Hematopoietic multipotent progenitor cell treated with erythropoietin and hydrocortisone succinate and interleukin-3 and kit ligand, for 15 days (in vitro differentiated cells): ENCODE data around the gene MVB12B.

Experiments used
- DNase-seq: peaks from one replicate; pipeline ENCODE4 v3.0.0-alpha.2; 2015; ENCODE audit warnings: low spot score

The MVB12B gene

GRCh38 chr9:126363847-126364671 is 37.4 kb downstream of the MVB12B start:
- DNase-seq = no peak

GRCh38 chr9:126365780-126366179 is 39.2 kb downstream of the MVB12B start:
- DNase-seq = no peak

- DNase-seq = no peak
Observed at GRCh38 chr9:126366366-126367011, 39.9 kb downstream of the MVB12B start.

- no peak for DNase-seq
Observed at GRCh38 chr9:126367139-126367538, 40.5 kb downstream of the MVB12B start.

GRCh38 chr9:126367616-126368015 is 41.0 kb downstream of the MVB12B start:
- DNase-seq = no peak

- no peak for DNase-seq
Observed at GRCh38 chr9:126368020-126368419, 41.4 kb downstream of the MVB12B start.

- DNase-seq = no peak
Observed at GRCh38 chr9:126371007-126371870, 44.6 kb downstream of the MVB12B start.

GRCh38 chr9:126372716-126373115 is 46.1 kb downstream of the MVB12B start:
- DNase-seq = no peak

GRCh38 chr9:126373241-126373640 is 46.6 kb downstream of the MVB12B start:
- no peak for DNase-seq

- no peak for DNase-seq
Observed at GRCh38 chr9:126374366-126374781, 47.7 kb downstream of the MVB12B start.

GRCh38 chr9:126375386-126375785 is 48.8 kb downstream of the MVB12B start:
- no peak for DNase-seq

GRCh38 chr9:126376311-126377175 is 49.9 kb downstream of the MVB12B start:
- no peak for DNase-seq

GRCh38 chr9:126377176-126377509 is 50.5 kb downstream of the MVB12B start:
- DNase-seq = no peak

- no peak for DNase-seq
Observed at GRCh38 chr9:126377536-126377935, 50.9 kb downstream of the MVB12B start.

- no peak for DNase-seq
Observed at GRCh38 chr9:126378761-126379160, 52.1 kb downstream of the MVB12B start.

- DNase-seq = no peak
Observed at GRCh38 chr9:126379661-126380360, 53.2 kb downstream of the MVB12B start.

GRCh38 chr9:126380447-126380846 is 53.8 kb downstream of the MVB12B start:
- no peak for DNase-seq

GRCh38 chr9:126381195-126381594 is 54.6 kb downstream of the MVB12B start:
- DNase-seq = no peak

- no peak for DNase-seq
Observed at GRCh38 chr9:126383406-126384046, 56.9 kb downstream of the MVB12B start.

GRCh38 chr9:126384926-126385325 is 58.3 kb downstream of the MVB12B start:
- DNase-seq = no peak

GRCh38 chr9:126386088-126386487 is 59.5 kb downstream of the MVB12B start:
- no peak for DNase-seq
